ENCODE data around the gene TMEM184A.

Gene TMEM184A

GRCh38 chr7:1567049-1567771 lies 11.2 kb upstream of the TMEM184A start:
- peak; percentile 35 for DNase-seq (ENCODE audit: low spot score)

GRCh38 chr7:1566687-1567048 lies 10.7 kb upstream of the TMEM184A start:
- no peak for DNase-seq (ENCODE audit: low spot score)

- DNase-seq (ENCODE audit: low spot score): no peak
Measured at GRCh38 chr7:1564603-1565022, 8.6 kb upstream of the TMEM184A start.

GRCh38 chr7:1563981-1564602 lies 8.1 kb upstream of the TMEM184A start:
- DNase-seq (ENCODE audit: low spot score): no peak

- DNase-seq (ENCODE audit: low spot score): no peak
Measured at GRCh38 chr7:1562597-1563051, 6.6 kb upstream of the TMEM184A start.

- DNase-seq (ENCODE audit: low spot score): no peak
Measured at GRCh38 chr7:1562116-1562515, 6.1 kb upstream of the TMEM184A start.

- DNase-seq (ENCODE audit: low spot score): no peak
Measured at GRCh38 chr7:1561036-1561940, 5.3 kb upstream of the TMEM184A start.

GRCh38 chr7:1560620-1561031 lies 4.6 kb upstream of the TMEM184A start:
- no peak for DNase-seq (ENCODE audit: low spot score)

GRCh38 chr7:1559626-1560590 lies 3.9 kb upstream of the TMEM184A start:
- DNase-seq (ENCODE audit: low spot score): no peak

GRCh38 chr7:1558841-1559625 lies 3.0 kb upstream of the TMEM184A start:
- DNase-seq (ENCODE audit: low spot score): no peak

GRCh38 chr7:1558181-1558811 lies 2.3 kb upstream of the TMEM184A start:
- DNase-seq (ENCODE audit: low spot score): no peak

- no peak for DNase-seq (ENCODE audit: low spot score)
Measured at GRCh38 chr7:1557771-1558170, 1.8 kb upstream of the TMEM184A start.

GRCh38 chr7:1557006-1557405 lies 1.0 kb upstream of the TMEM184A start:
- DNase-seq (ENCODE audit: low spot score): no peak

- DNase-seq (ENCODE audit: low spot score): peak; percentile 98
Measured at GRCh38 chr7:1555046-1555812, 776 bp downstream of the TMEM184A start.

GRCh38 chr7:1554333-1555045 lies 1.5 kb downstream of the TMEM184A start:
- no peak for DNase-seq (ENCODE audit: low spot score)

GRCh38 chr7:1553512-1554210 lies 2.3 kb downstream of the TMEM184A start:
- DNase-seq (ENCODE audit: low spot score): no peak

- no peak for DNase-seq (ENCODE audit: low spot score)
Measured at GRCh38 chr7:1552200-1552599, 3.8 kb downstream of the TMEM184A start.

- no peak for DNase-seq (ENCODE audit: low spot score)
Measured at GRCh38 chr7:1550846-1551155, 5.2 kb downstream of the TMEM184A start.

Data from SW480 (cell line).